Mesenchymal stem cell (in vitro differentiated cells and primary cell): ENCODE data around the gene RORB.

Experiments used
- DNase-seq: peaks from one replicate; pipeline ENCODE4 v3.0.0-alpha.2; 2013
- H2AFZ ChIP-seq: one replicate; pipeline ENCODE4 v1.6.1; 2013; ENCODE audit warnings: low read depth, mild to moderate bottlenecking, control low read depth, inconsistent platforms, low read length, moderate library complexity
- H2AK5ac ChIP-seq: 2 replicates; pipeline ENCODE4 v1.6.1; 2013; ENCODE audit warnings: low read length, moderate library complexity, mild to moderate bottlenecking, inconsistent platforms; ENCODE audit not compliant: severe bottlenecking
- H2BK120ac ChIP-seq: one replicate; pipeline ENCODE4 v1.6.1; 2013; ENCODE audit warnings: low read depth, mild to moderate bottlenecking, inconsistent platforms, low read length, moderate library complexity
- H2BK12ac ChIP-seq, 2 experiments: one replicate each; pipeline ENCODE4 v1.6.1; 2013; ENCODE audit warnings: inconsistent platforms in 2 of 2, low read length in 2 of 2, mild to moderate bottlenecking in 2 of 2, moderate library complexity in 2 of 2, control low read depth in 1 of 2
- H2BK15ac ChIP-seq: one replicate; pipeline ENCODE4 v1.6.1; 2013; ENCODE audit warnings: mild to moderate bottlenecking, low read depth, inconsistent platforms; ENCODE audit not compliant: poor library complexity, severe bottlenecking
- H2BK5ac ChIP-seq: 2 replicates; pipeline ENCODE4 v1.6.1; 2013; ENCODE audit warnings: low read depth, mild to moderate bottlenecking, low read length, control low read depth, inconsistent platforms; ENCODE audit not compliant: poor library complexity, severe bottlenecking
- H3K14ac ChIP-seq, 2 experiments: one replicate each; pipeline ENCODE4 v1.6.1; 2013; ENCODE audit warnings: inconsistent platforms in 2 of 2, low read length in 2 of 2, control low read depth in 1 of 2, mild to moderate bottlenecking in 1 of 2, moderate library complexity in 1 of 2
- H3K18ac ChIP-seq, 2 experiments: one replicate each; pipeline ENCODE4 v1.6.1; 2013; ENCODE audit warnings: inconsistent platforms in 2 of 2, low read length in 2 of 2, control low read depth in 1 of 2, low read depth in 1 of 2, mild to moderate bottlenecking in 1 of 2
- H3K23ac ChIP-seq, 2 experiments: one replicate each; pipeline ENCODE4 v1.6.1; 2013; ENCODE audit warnings: inconsistent platforms in 2 of 2, low read length in 2 of 2, mild to moderate bottlenecking in 2 of 2, moderate library complexity in 2 of 2, control low read depth in 1 of 2
- H3K27ac ChIP-seq: 2 replicates; pipeline ENCODE4 v1.5.1; 2013; ENCODE audit warnings: mild to moderate bottlenecking, moderate library complexity, low read length, control low read depth, inconsistent platforms; ENCODE audit not compliant: poor library complexity, severe bottlenecking
- H3K27me3 ChIP-seq, 2 experiments: 2 replicates each; pipeline versions ENCODE4 v1.6.1 to v1.7.0; 2013; ENCODE audit warnings: low read length in 2 of 2, mild to moderate bottlenecking in 2 of 2, moderate library complexity in 2 of 2, control low read depth in 1 of 2, inconsistent platforms in 1 of 2; ENCODE audit not compliant: control insufficient read depth in 1 of 2, insufficient read depth in 1 of 2
- H3K36me3 ChIP-seq, 2 experiments: 2 replicates each; pipeline versions ENCODE4 v1.6.1 to v1.7.0; 2013; ENCODE audit warnings: low read length in 2 of 2, control low read depth in 1 of 2, inconsistent platforms in 1 of 2, low read depth in 1 of 2, mild to moderate bottlenecking in 1 of 2; ENCODE audit not compliant: insufficient read depth in 2 of 2, control insufficient read depth in 1 of 2
- H3K4ac ChIP-seq, 2 experiments: one replicate each; pipeline ENCODE4 v1.6.1; 2013; ENCODE audit warnings: inconsistent platforms in 2 of 2, low read length in 2 of 2, mild to moderate bottlenecking in 2 of 2, moderate library complexity in 2 of 2, control low read depth in 1 of 2, low read depth in 1 of 2
- H3K4me1 ChIP-seq: 2 replicates; pipeline ENCODE4 v1.6.1; 2013; ENCODE audit warnings: low read depth, low read length, control low read depth; ENCODE audit not compliant: control insufficient read depth, insufficient read depth
- H3K4me2 ChIP-seq: 2 replicates; pipeline ENCODE4 v1.6.1; 2013; ENCODE audit warnings: low read length, mild to moderate bottlenecking, inconsistent platforms; ENCODE audit not compliant: poor library complexity, severe bottlenecking
- H3K4me3 ChIP-seq, 2 experiments: 2 replicates each; pipeline versions ENCODE4 v1.5.1 to v1.7.0; 2013; ENCODE audit warnings: low read length in 2 of 2, mild to moderate bottlenecking in 2 of 2, control low read depth in 1 of 2, low read depth in 1 of 2; ENCODE audit not compliant: insufficient read depth in 1 of 2
- H3K79me1 ChIP-seq: replicated peaks from 2 replicates; pipeline ENCODE4 v1.6.1; 2013; ENCODE audit warnings: mild to moderate bottlenecking, control low read depth, low read length, inconsistent platforms; ENCODE audit not compliant: poor library complexity, severe bottlenecking
- H3K9ac ChIP-seq: 2 replicates; pipeline ENCODE4 v1.7.0; 2013; ENCODE audit warnings: mild to moderate bottlenecking, low read length, moderate library complexity
- H3K9me3 ChIP-seq: 2 replicates; pipeline ENCODE4 v1.7.0; 2013; ENCODE audit warnings: mild to moderate bottlenecking, low read length; ENCODE audit not compliant: control insufficient read depth
- H4K8ac ChIP-seq: one replicate; pipeline ENCODE4 v1.6.1; 2013; ENCODE audit warnings: inconsistent platforms, mild to moderate bottlenecking, low read length, moderate library complexity
- H4K91ac ChIP-seq: one replicate; pipeline ENCODE4 v1.6.1; 2013; ENCODE audit warnings: mild to moderate bottlenecking, low read length, inconsistent platforms
- WGBS: methylation state at CpG from one replicate; pipeline ENCODE4 v1.1.7; 2013; ENCODE audit warnings: mixed read lengths; 5-methylcytosine and 5-hydroxymethylcytosine counted together

Gene RORB

DNA sequence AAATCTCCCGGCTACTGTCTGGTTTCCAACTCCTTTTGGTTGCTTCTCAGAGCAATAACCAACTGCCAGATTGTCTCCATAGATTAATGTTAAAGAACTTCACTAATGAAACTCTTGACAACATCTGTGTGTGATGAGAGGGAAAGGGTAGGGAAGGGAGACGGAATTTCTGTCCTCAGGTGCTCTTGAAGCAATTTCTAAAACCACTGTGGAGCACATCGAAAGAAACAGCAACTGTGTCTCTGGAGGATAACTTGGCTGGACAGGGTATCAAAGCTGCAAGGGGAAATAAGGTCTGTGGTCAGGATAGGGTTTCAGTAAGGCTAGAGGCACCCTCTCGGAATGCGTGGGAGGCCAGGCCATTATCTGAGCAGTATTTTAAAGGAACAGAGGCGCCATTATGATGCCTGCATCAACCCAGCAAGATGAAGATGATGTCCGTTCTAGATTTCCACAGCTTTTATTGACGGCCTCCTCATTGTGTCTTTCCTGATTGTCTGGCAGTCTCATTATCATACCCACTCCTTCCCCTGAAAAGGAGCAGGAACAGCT, 76.6 kb downstream of the RORB start:
- no peaks in the 10 kb centered on the region for H3K36me3 ChIP-seq
- H3K4me1 ChIP-seq = no peaks in the 10 kb centered on the region
- WGBS = 75% methylated on average over 7 of the region's 8 CpGs
- no peak overlapping the region for H3K27ac ChIP-seq
- no peak overlapping the region for H3K18ac ChIP-seq
- H2BK12ac ChIP-seq = no peak overlapping the region
- no peak overlapping the region for H2BK120ac ChIP-seq
- H4K8ac ChIP-seq = no peak overlapping the region
- H3K4me2 ChIP-seq = no peak overlapping the region
- no peak overlapping the region for H2AFZ ChIP-seq
- H3K27me3 ChIP-seq = no peaks in the 10 kb centered on the region
- H3K4me3 ChIP-seq = no peak overlapping the region
- H4K91ac ChIP-seq = no peak overlapping the region
- no peak overlapping the region for H3K9ac ChIP-seq
- H2BK15ac ChIP-seq = no peak overlapping the region
- H3K14ac ChIP-seq = no peak overlapping the region
- H2AK5ac ChIP-seq = no peak overlapping the region
- no peak overlapping the region for H3K4ac ChIP-seq
- no peak for DNase-seq
- no peak overlapping the region for H3K23ac ChIP-seq
- no peak overlapping the region for H2BK5ac ChIP-seq
- H3K9me3 ChIP-seq = no peaks in the 10 kb centered on the region
- H3K79me1 ChIP-seq = no peaks in the 10 kb centered on the region

DNA sequence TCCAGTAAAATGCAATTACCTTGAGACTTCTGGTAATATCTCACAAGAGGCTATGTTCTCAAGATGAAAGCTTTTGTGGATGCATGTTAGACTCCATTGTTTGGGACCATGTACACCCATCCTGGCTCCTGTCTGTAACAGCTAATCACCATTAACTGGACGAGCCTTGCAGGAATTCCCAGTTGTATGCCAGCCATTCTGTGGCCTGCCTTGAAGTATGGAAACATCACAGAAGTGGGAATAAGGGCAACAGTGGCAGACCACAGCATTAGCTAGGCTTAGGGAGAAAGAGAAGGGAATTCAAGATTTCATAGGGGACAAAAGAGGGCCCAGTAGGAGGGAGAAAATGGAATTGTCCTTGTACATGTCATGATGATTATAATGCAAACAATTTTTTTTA, 79.0 kb downstream of the RORB start:
- no peak overlapping the region for H2AFZ ChIP-seq
- no peak overlapping the region for H3K23ac ChIP-seq
- H3K27me3 ChIP-seq = no peaks in the 10 kb centered on the region
- no peak overlapping the region for H2BK12ac ChIP-seq
- WGBS = 54% methylated on average over 1 of the region's 1 CpG
- H2BK15ac ChIP-seq = no peak overlapping the region
- H3K36me3 ChIP-seq = no peaks in the 10 kb centered on the region
- H2BK120ac ChIP-seq = no peak overlapping the region
- no peak overlapping the region for H3K9ac ChIP-seq
- DNase-seq = no peak
- no peak overlapping the region for H3K4me3 ChIP-seq
- H4K8ac ChIP-seq = no peak overlapping the region
- H3K14ac ChIP-seq = no peak overlapping the region
- H2AK5ac ChIP-seq = no peak overlapping the region
- H3K18ac ChIP-seq = no peak overlapping the region
- no peak overlapping the region for H4K91ac ChIP-seq
- H3K9me3 ChIP-seq = no peaks in the 10 kb centered on the region
- no peaks in the 10 kb centered on the region for H3K79me1 ChIP-seq
- H2BK5ac ChIP-seq = no peak overlapping the region
- H3K4me1 ChIP-seq = no peaks in the 10 kb centered on the region
- no peak overlapping the region for H3K4ac ChIP-seq
- no peak overlapping the region for H3K4me2 ChIP-seq
- H3K27ac ChIP-seq = no peak overlapping the region

DNA sequence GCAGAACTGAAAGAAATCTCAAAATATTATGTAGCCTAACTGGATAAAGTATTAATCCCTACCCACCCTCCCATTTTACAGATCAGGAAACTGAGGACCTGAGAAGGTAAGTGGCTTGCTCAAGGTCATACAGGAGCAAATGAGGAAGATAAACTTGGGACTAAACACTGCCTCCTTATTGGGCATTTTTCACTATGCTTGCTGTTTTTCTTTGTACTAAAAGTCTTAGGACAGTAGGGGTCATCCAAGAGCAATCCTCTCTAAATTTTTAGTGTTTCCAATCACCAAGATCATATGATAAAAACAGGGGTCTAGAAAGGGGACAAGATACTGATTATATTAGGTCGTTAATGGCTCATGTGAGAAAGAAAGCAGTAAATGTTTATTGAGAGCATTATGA, 80.8 kb downstream of the RORB start:
- H3K4me1 ChIP-seq = no peaks in the 10 kb centered on the region
- H2BK120ac ChIP-seq = no peak overlapping the region
- no peaks in the 10 kb centered on the region for H3K36me3 ChIP-seq
- H4K8ac ChIP-seq = no peak overlapping the region
- H2AK5ac ChIP-seq = no peak overlapping the region
- H2AFZ ChIP-seq = no peak overlapping the region
- H3K14ac ChIP-seq = no peak overlapping the region
- H2BK12ac ChIP-seq = no peak overlapping the region
- no peak overlapping the region for H3K4ac ChIP-seq
- H2BK5ac ChIP-seq = no peak overlapping the region
- H3K27ac ChIP-seq = no peak overlapping the region
- H3K9me3 ChIP-seq = no peaks in the 10 kb centered on the region
- no peak overlapping the region for H3K23ac ChIP-seq
- H3K9ac ChIP-seq = no peak overlapping the region
- H3K18ac ChIP-seq = no peak overlapping the region
- H3K79me1 ChIP-seq = no peaks in the 10 kb centered on the region
- no peak overlapping the region for H3K4me3 ChIP-seq
- no peak overlapping the region for H4K91ac ChIP-seq
- no peak overlapping the region for H3K4me2 ChIP-seq
- H2BK15ac ChIP-seq = no peak overlapping the region
- DNase-seq = no peak
- H3K27me3 ChIP-seq = no peaks in the 10 kb centered on the region
- WGBS = 33% methylated on average over 1 of the region's 1 CpG

DNA sequence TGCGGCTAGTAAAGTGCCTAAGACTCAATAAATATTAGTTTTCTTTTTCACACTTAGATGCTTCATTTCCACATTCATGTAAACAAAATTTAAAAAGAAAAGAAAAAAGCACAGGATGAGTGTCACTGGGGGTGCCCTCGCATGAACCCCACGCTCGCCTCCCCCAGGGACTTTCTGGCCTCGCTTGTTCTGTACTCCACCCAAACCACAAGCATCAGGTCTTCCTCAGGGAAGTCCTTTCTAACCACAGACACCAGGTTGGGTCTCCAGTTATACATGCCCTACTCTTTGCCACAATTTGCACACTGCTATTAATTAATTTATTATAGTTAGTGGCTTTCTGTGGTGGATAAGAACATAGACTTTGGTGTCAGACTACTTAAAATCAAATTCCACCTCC, 92.4 kb downstream of the RORB start:
- Histone ChIP-seq H4K91ac (no peak overlapping the region), H3K9ac (no peak overlapping the region), H3K4me2 (no peak overlapping the region), H3K4ac (no peak overlapping the region), H4K8ac (no peak overlapping the region), H2BK15ac (no peak overlapping the region), H2BK12ac (no peak overlapping the region), H2BK5ac (no peak overlapping the region), H3K4me3 (no peak overlapping the region), H3K9me3 (no peaks in the 10 kb centered on the region), H3K18ac (no peak overlapping the region), H3K4me1 (no peaks in the 10 kb centered on the region), H2BK120ac (no peak overlapping the region), H3K23ac (no peak overlapping the region), H3K27ac (no peak overlapping the region), H3K36me3 (no peaks in the 10 kb centered on the region), H3K14ac (no peak overlapping the region), H3K27me3 (no peaks in the 10 kb centered on the region), H3K79me1 (no peaks in the 10 kb centered on the region), H2AFZ (no peak overlapping the region), H2AK5ac (no peak overlapping the region)
- no peak for DNase-seq
- 85% methylated on average over 5 of the region's 5 CpGs for WGBS
